Keratinocyte (primary cell): ENCODE measurements around the gene SSBP2.

Experiments used
- CTCF ChIP-seq, 3 experiments: IDR thresholded peaks in 1 of 3; conservative IDR thresholded peaks in 1 of 3; optimal IDR thresholded peaks in 1 of 3; 2 replicates in 2 of 3; 3 replicates in 1 of 3; pipeline versions ENCODE3 to v1.5.1; 2011; ENCODE audit warnings: low read length in 3 of 3, mild to moderate bottlenecking in 3 of 3, moderate library complexity in 2 of 3, control low read depth in 1 of 3, inconsistent platforms in 1 of 3; ENCODE audit not compliant: insufficient read depth in 2 of 3; ENCODE audit errors: extremely low read depth in 1 of 3
- EZH2 ChIP-seq: IDR thresholded peaks from one replicate; pipeline ENCODE4 v1.6.1; 2012; ENCODE audit warnings: inconsistent platforms, mild to moderate bottlenecking, low read length, moderate library complexity

GRCh38 chr5:81789033-81789432 is 38.1 kb upstream of the SSBP2 start:
- TF ChIP-seq CTCF (optimal IDR thresholded peaks at IDR 0.05 in 1 of 3, IDR thresholded peaks at IDR 0.05 in 1 of 3, conservative IDR thresholded peaks at IDR 0.05 in 1 of 3; ENCODE audit: extremely low read depth in 1 of 3, insufficient read depth in 2 of 3, low read length in 3 of 3) = no peak
- no peak for TF ChIP-seq EZH2
